Mucosa of rectum (tissue), 2 donors: Measurements from ENCODE around the gene HAS3.

Source experiments
- H3K27ac ChIP-seq, 2 donors: one replicate each; pipeline ENCODE4 v1.7.0; 2013; ENCODE audit warnings: inconsistent platforms in 2 of 2, low read depth in 2 of 2, low read length in 2 of 2
- H3K27me3 ChIP-seq, 2 donors: one replicate each; pipeline ENCODE4 v1.7.0; 2013; ENCODE audit warnings: low read length in 2 of 2; ENCODE audit not compliant: control insufficient read depth in 2 of 2, insufficient read depth in 2 of 2
- H3K36me3 ChIP-seq, 2 donors: one replicate each; pipeline ENCODE4 v1.7.0; 2013; ENCODE audit warnings: low read length in 2 of 2; ENCODE audit not compliant: control insufficient read depth in 2 of 2, insufficient read depth in 2 of 2
- H3K4me1 ChIP-seq, 2 donors: one replicate each; pipeline ENCODE4 v1.7.0; 2013; ENCODE audit warnings: low read length in 2 of 2, mild to moderate bottlenecking in 1 of 2; ENCODE audit not compliant: control insufficient read depth in 2 of 2, insufficient read depth in 2 of 2
- H3K4me3 ChIP-seq, 2 donors: one replicate each; pipeline ENCODE4 v1.7.0; 2013; ENCODE audit warnings: low read length in 2 of 2
- H3K9ac ChIP-seq, 2 donors: one replicate each; pipeline ENCODE4 v1.7.0; 2013; ENCODE audit warnings: low read length in 2 of 2, low read depth in 1 of 2, mild to moderate bottlenecking in 1 of 2
- H3K9me3 ChIP-seq, 2 donors: one replicate each; pipeline ENCODE4 v1.7.0; 2013; ENCODE audit warnings: low read length in 2 of 2; ENCODE audit not compliant: control insufficient read depth in 2 of 2
- donor health status: healthy.
- donor health status: Normal muscosa, but diverticular disease.

Gene HAS3

GRCh38 chr16:69072640-69072974 lies 32.8 kb upstream of the HAS3 start:
- H3K27ac ChIP-seq = no peak overlapping the region
- no peaks in the 10 kb centered on the region for H3K36me3 ChIP-seq
- H3K4me1 ChIP-seq = no peaks in the 10 kb centered on the region
- no peaks in the 10 kb centered on the region for H3K27me3 ChIP-seq
- H3K9ac ChIP-seq = no peak overlapping the region
- H3K9me3 ChIP-seq = no peaks in the 10 kb centered on the region
- no peak overlapping the region for H3K4me3 ChIP-seq

GRCh38 chr16:69073181-69073702 lies 32.2 kb upstream of the HAS3 start:
- Histone ChIP-seq H3K4me1 (no peaks in the 10 kb centered on the region), H3K4me3 (no peak overlapping the region), H3K9me3 (no peaks in the 10 kb centered on the region), H3K9ac (no peak overlapping the region), H3K36me3 (no peaks in the 10 kb centered on the region), H3K27me3 (no peaks in the 10 kb centered on the region), H3K27ac (no peak overlapping the region)

DNA sequence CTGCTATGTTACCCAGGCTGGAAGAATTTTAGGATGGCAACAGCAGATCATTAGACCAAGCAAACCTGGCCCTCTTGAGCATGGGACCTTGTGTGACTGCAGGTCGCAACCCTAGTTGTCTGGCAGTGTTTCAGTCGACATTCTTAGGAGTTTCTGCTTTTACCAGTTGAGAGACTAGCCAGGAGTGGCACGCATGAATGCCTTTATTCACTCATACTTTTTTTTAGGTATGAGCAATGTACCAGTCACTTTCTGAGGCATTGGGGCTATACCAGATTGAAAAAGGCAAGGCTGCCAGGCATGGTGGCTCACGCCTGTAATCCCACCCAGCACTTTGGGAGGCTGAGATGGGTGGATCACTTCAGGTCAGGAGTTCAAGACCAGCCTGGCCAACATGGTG lies 28.2 kb upstream of the HAS3 start:
- Histone ChIP-seq H3K27ac (no peak overlapping the region), H3K9me3 (no peaks in the 10 kb centered on the region), H3K27me3 (no peaks in the 10 kb centered on the region), H3K4me1 (no peaks in the 10 kb centered on the region), H3K4me3 (no peak overlapping the region), H3K9ac (no peak overlapping the region), H3K36me3 (no peaks in the 10 kb centered on the region)

DNA sequence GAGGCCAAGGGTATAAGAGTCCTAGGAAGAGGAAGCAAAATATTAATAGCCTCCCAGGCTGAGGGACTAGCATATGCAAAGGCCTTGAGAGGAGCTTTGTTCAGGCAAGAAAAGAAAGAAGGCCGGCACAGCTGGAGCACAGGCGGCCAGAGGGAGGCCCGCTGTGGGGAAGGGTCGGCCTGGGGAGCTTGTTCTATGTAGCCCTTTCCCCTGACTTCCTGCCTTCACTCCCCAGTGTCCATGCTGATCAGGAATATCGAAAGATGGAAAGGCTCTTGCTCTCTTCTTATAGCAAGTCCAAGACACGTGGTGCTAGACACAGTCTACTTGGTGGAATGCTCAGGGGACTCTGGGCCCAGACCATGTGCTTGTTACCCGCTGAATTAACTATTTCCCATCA lies 27.4 kb upstream of the HAS3 start:
- H3K27ac ChIP-seq = no peak overlapping the region
- H3K27me3 ChIP-seq = no peaks in the 10 kb centered on the region
- H3K4me1 ChIP-seq = no peaks in the 10 kb centered on the region
- H3K9me3 ChIP-seq = no peaks in the 10 kb centered on the region
- H3K36me3 ChIP-seq = no peaks in the 10 kb centered on the region
- H3K9ac ChIP-seq = no peak overlapping the region
- no peak overlapping the region for H3K4me3 ChIP-seq

DNA sequence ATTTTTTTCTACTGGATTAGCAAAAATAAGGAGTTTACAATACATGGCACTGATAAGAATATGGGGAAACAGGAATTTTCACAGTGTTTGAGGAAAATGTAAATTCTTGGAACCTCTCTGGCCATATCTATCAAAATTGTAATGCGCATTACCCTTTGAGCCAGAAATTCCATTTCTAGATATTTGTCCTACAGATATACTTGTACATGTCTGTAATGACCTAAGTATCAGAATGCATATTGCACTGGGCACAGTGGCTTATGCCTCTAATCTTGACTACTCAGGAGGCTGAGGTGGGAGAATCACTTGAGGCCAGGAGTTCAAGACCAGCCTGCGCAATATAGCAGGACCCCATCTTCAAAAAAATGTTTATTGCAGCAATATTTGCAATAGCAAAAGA lies 25.8 kb upstream of the HAS3 start:
- Histone ChIP-seq H3K27me3 (no peaks in the 10 kb centered on the region), H3K9ac (no peak overlapping the region), H3K4me1 (no peaks in the 10 kb centered on the region), H3K4me3 (no peak overlapping the region), H3K36me3 (no peaks in the 10 kb centered on the region), H3K9me3 (no peaks in the 10 kb centered on the region), H3K27ac (no peak overlapping the region)

- H3K36me3 ChIP-seq = no peaks in the 10 kb centered on the region
- H3K4me3 ChIP-seq = no peak overlapping the region
- H3K27me3 ChIP-seq = no peaks in the 10 kb centered on the region
- no peaks in the 10 kb centered on the region for H3K4me1 ChIP-seq
- H3K9me3 ChIP-seq = no peaks in the 10 kb centered on the region
- H3K9ac ChIP-seq = no peak overlapping the region
- no peak overlapping the region for H3K27ac ChIP-seq
Measured at GRCh38 chr16:69083306-69083941, 22.0 kb upstream of the HAS3 start.

GRCh38 chr16:69084289-69084688 lies 21.2 kb upstream of the HAS3 start:
- Histone ChIP-seq H3K36me3 (no peaks in the 10 kb centered on the region), H3K9me3 (no peaks in the 10 kb centered on the region), H3K4me3 (no peak overlapping the region), H3K27me3 (no peaks in the 10 kb centered on the region), H3K27ac (no peak overlapping the region), H3K4me1 (no peaks in the 10 kb centered on the region), H3K9ac (no peak overlapping the region)

DNA sequence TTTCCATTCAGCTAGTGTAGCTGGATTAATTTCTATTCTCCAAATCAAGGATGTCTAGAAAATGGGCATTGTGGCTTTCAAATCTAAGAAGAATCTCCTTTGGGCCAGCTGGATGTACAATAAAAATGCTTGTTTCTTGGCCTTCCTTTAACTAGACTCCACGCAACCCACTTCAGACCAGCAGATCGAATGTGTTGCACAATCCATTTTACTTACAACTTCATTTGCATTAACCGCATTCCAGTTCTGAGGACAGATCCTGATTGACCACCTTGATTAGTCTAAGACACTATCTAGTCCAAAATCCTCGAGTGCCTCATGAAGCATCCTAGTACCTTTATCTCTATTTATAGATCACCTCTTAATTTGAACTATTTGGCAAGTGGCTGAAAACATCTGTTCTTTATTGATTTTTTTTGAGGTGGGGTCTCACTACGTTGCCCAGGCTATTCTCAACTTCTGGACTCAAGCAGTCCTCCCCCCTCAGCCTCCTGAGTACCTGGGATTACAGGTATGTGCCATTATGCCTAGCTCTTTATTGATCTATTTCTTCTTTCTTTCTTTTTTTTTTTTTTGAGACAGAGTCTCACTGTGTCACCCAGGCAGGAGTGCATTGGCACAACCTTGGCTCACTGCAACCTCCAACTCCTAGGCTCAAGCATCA lies 20.3 kb upstream of the HAS3 start:
- H3K4me1 ChIP-seq = no peaks in the 10 kb centered on the region
- H3K27me3 ChIP-seq = no peaks in the 10 kb centered on the region
- H3K27ac ChIP-seq = no peak overlapping the region
- H3K36me3 ChIP-seq = no peaks in the 10 kb centered on the region
- H3K9ac ChIP-seq = no peak overlapping the region
- H3K9me3 ChIP-seq = no peaks in the 10 kb centered on the region
- no peak overlapping the region for H3K4me3 ChIP-seq

GRCh38 chr16:69087161-69087581 lies 18.3 kb upstream of the HAS3 start:
- no peak overlapping the region for H3K27ac ChIP-seq

DNA sequence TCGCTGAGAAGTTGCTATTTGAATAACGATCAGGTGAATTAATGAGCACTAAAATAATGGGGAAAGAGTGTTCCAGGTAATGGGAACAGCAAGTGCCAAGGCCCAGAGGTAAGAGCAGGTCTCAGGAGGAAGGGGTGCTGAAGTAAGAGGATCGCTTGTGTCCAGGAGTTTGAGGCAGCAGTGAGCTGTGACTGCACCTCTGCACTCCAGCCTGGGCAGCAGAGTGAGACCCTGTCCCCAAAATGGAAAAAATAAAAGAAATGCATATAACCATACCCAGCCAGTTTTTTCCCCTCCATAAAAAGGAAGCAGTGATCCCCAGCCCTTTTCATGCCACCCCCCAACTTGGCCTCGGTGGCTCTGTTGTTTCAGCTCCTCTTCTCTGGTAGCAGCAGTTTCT lies 16.8 kb upstream of the HAS3 start:
- Histone ChIP-seq H3K27me3 (no peaks in the 10 kb centered on the region), H3K27ac (no peak overlapping the region), H3K4me3 (no peak overlapping the region), H3K9ac (no peak overlapping the region), H3K36me3 (no peaks in the 10 kb centered on the region), H3K9me3 (no peaks in the 10 kb centered on the region), H3K4me1 (no peaks in the 10 kb centered on the region)

More at GRCh38 chr16:69087161-69087581, 18.3 kb upstream of the HAS3 start:
- H3K9ac ChIP-seq = no peak overlapping the region
- no peaks in the 10 kb centered on the region for H3K9me3 ChIP-seq
- no peaks in the 10 kb centered on the region for H3K27me3 ChIP-seq
- H3K36me3 ChIP-seq = no peaks in the 10 kb centered on the region
- H3K4me3 ChIP-seq = no peak overlapping the region
- no peaks in the 10 kb centered on the region for H3K4me1 ChIP-seq
